Measurements from ENCODE around the gene ACTR5. TPM values are rescaled to one million over a fixed set of nuclear protein-coding genes. Genes with fewer than 3 reads are reported as not detected.
"Not testable (repeated sequence)": the region's sequence is repeated elsewhere in the genome, so short reads cannot be mapped to it uniquely, and the experiment has no call there.

Gene ACTR5
- total and polyA plus RNA-seq, 5 donors: 3.1 to 3.6 (median 3.4) TPM

DNA sequence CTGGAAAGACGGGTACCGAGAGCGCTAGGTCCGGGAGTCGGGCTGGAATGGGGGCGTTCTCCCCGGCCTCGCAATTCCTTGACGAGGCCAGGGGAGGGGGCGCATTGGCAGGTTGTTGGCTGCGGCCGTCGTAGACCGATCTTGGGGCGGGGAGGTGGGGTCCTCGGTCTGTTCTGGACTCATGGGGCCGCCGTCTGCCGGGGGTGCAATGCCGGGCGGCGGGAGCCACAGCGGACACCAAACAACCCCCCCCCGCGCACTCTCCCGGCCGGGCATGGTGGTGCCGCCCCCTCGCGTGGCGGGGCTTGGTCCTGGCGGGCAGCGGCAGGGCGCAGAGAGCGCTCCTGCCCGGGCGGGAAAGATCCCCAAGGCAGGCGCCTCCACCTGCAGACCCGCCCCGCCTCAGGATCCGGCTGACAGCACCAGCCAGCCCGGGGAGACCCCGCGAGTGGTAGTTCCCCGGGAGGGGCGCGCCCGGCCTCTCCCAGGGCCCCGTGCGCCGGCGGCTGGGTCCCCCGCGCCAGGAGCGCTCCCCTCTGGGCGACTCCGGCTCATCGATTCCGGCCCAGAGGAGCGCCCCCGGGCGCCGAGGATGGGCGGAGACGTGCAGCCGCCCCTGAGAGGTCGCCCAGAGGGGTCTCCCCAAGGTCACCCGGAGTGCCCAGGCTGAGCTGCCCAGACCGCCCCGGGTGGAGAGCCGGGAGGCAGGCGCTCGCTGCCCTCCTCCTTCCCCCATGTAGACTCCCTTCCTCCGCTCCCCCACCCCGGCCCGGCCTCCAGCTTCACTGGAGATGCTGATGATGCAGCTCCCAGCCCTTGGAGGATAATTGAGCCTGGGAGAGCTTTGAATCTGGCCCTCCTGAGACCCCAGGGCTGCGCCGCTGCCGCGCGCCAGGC lies 57.9 kb downstream of the ACTR5 start:
- Histone ChIP-seq H3K27ac (ENCODE audit: low read length) (peak overlapping the region; percentile 55), H3K27me3 (ENCODE audit: control insufficient read depth, insufficient read depth) (no peaks in the 10 kb centered on the region), H3K9me3 (ENCODE audit: control insufficient read depth, low read length) (no peaks in the 10 kb centered on the region), H3K4me3 (ENCODE audit: low read length) (peak overlapping the region; percentile 77), H3K4me1 (ENCODE audit: control insufficient read depth, insufficient read depth, low read length) (peaks cover 3% of the 10 kb centered on the region)
- 1% methylated on average over 81 of the region's 81 CpGs for WGBS
- intact Hi-C loops (cut with DNase I): loop anchor here in 1 of 4 donors (10.0 kb wide), 1 partner anchor 69 kb away; no protein-coding TSS in a partner anchor
- peak; percentile 51 to 74 for ATAC-seq
- peak; percentile 29 to 66 (median 53) for DNase-seq

DNA sequence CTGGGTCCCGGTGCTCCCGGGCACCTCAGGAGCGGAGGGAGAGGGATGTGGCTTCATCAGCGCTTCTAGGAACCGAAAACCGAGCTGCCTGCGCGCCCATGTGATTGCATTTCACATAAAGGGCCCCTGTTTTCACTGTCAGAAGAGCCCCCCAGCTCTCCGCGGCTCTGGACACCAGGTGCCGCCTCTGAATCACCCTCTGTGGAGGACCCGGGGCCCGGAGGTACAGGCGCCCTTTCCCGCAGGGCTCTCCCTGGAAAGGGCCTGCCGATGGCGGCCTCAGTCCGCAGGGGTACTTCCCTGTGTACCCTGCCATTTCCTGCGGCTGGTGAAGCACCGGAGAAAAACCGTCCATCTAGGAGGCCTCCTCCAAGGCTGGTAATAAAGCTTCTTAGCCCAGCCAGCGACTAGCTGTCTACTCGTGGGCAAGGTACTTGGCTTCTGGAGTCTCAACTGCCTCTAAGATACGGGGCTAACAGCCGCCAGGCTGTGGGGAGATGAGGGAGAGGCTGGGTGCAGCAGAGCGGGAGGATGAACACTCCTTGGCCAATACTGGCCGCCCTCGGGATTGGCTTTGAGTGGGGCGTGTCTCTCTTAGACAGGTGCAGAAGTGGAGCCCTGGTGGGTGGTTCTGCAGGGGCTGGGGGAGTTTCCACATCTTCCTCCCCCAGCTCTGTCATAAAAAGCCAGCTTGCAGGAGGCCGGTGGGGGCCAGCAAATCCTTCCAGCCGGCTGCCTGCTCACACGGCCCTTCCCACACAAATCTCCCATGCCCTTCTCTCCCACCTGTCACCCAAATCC lies 58.8 kb downstream of the ACTR5 start:
- Histone ChIP-seq H3K4me1 (ENCODE audit: control insufficient read depth, insufficient read depth, low read length) (peaks cover 3% of the 10 kb centered on the region), H3K9me3 (ENCODE audit: control insufficient read depth, low read length) (no peaks in the 10 kb centered on the region), H3K27me3 (ENCODE audit: control insufficient read depth, insufficient read depth) (no peaks in the 10 kb centered on the region), H3K4me3 (ENCODE audit: low read length) (peak overlapping the region; percentile 77), H3K27ac (ENCODE audit: low read length) (no peak overlapping the region)
- intact Hi-C loops (cut with DNase I): loop anchor here in 1 of 4 donors (10.0 kb wide), 1 partner anchor 68 kb away; no protein-coding TSS in a partner anchor
- 14% methylated on average over 32 of the region's 32 CpGs for WGBS
- DNase-seq (peak in 2 of 3 donors; percentile 47 to 49), ATAC-seq (no peak)

DNA sequence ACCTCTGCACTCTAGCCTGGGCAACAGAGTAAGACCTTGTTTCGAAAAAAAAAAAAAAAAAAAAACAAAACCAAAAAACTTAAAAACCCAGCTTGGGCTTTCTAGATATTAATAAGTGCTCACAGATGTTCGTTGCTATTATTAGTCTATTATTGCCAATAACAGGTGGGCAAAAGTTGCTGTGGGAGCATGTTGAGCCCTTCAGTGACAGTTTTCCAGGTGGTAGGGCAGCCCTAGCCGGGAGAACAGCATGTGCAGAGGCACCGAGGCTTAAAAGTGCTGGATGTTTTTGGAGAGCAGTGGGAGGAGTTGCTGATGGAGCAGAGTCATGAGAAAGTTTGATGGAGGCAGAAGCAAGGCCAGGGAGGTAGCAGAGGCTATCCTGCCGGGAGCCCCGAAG lies 61.7 kb downstream of the ACTR5 start:
- ATAC-seq: no peak
- intact Hi-C loops (cut with DNase I): loop anchor here in 2 of 4 donors (10.0 kb wide), 2 partner anchors 65 to 75 kb away; no protein-coding TSS in a partner anchor
- H3K27ac ChIP-seq (ENCODE audit: low read length): no peak overlapping the region
- H3K4me1 ChIP-seq (ENCODE audit: control insufficient read depth, insufficient read depth, low read length): peaks cover 6% of the 10 kb centered on the region
- H3K9me3 ChIP-seq (ENCODE audit: control insufficient read depth, low read length): no peaks in the 10 kb centered on the region
- no peak overlapping the region for H3K4me3 ChIP-seq (ENCODE audit: low read length)
- WGBS: 49% methylated on average over 6 of the region's 6 CpGs
- H3K27me3 ChIP-seq (ENCODE audit: control insufficient read depth, insufficient read depth): no peaks in the 10 kb centered on the region
- DNase-seq: no peak

DNA sequence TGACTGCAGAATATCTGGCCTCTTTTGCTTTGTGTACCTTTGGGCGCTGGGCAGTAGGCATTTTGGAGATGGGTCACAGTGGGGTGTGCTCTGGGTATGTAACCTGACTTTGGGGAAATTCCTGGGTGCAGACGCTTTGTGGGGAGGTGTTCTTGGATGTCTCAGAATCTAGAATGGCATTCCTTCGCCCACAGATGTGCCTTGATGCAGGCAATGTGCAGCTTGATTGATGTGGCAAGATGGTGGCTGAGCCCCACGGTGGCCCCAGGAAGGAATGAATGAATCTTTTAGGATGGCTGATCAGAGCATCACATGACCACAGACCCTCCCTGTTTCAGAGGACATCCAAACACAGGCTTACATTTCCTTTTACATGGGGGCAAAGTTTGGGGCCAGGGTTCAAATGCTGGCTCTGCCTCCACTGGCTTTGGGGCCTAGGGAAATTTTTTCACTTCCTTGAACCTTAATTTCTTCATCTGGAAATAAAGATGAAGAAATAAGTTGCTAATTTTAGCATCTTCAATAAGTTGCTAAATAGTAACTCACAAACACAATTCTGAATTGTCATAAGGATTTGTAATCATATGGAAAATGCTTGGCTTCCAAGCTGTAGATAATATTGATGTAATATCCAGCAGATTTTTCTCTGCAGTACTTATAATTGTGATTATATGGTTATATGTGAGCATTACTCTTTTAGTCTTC lies 62.8 kb downstream of the ACTR5 start:
- Histone ChIP-seq H3K27me3 (ENCODE audit: control insufficient read depth, insufficient read depth) (no peaks in the 10 kb centered on the region), H3K4me3 (ENCODE audit: low read length) (no peak overlapping the region), H3K9me3 (ENCODE audit: control insufficient read depth, low read length) (no peaks in the 10 kb centered on the region), H3K4me1 (ENCODE audit: control insufficient read depth, insufficient read depth, low read length) (peaks cover 6% of the 10 kb centered on the region), H3K27ac (ENCODE audit: low read length) (no peak overlapping the region)
- no peak for DNase-seq
- WGBS: 81% methylated on average over 4 of the region's 4 CpGs
- no peak for ATAC-seq
- intact Hi-C loops (cut with DNase I): loop anchor here in 1 of 4 donors (10.0 kb wide), 1 partner anchor 74 kb away; no protein-coding TSS in a partner anchor

DNA sequence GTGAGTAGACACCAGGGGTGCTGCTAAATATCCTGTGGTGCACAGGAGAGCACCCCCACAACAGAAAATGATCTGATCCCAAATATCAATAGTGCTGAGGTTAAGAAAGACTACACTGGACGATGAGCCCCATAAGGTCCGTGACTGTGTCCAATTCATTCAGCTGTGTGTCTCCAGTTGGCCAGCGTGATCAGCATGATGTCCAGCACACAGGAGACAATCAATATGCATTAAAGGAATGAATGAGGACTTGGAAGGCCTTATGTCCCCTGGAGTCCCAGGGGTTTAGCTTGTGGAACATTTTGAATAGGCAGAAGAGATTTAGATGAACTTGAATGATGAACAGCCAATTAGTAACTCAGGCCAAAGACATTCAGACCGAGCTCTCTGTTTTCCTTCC lies 63.5 kb downstream of the ACTR5 start:
- intact Hi-C loops (cut with DNase I): loop anchor here in 1 of 4 donors (10.0 kb wide), 1 partner anchor 73 kb away; no protein-coding TSS in a partner anchor
- 67% methylated on average over 4 of the region's 4 CpGs for WGBS
- DNase-seq: no peak
- Histone ChIP-seq H3K27ac (ENCODE audit: low read length) (peak overlapping the region; percentile 24), H3K27me3 (ENCODE audit: control insufficient read depth, insufficient read depth) (no peaks in the 10 kb centered on the region), H3K9me3 (ENCODE audit: control insufficient read depth, low read length) (no peaks in the 10 kb centered on the region), H3K4me1 (ENCODE audit: control insufficient read depth, insufficient read depth, low read length) (peaks cover 6% of the 10 kb centered on the region), H3K4me3 (ENCODE audit: low read length) (no peak overlapping the region)
- no peak for ATAC-seq

DNA sequence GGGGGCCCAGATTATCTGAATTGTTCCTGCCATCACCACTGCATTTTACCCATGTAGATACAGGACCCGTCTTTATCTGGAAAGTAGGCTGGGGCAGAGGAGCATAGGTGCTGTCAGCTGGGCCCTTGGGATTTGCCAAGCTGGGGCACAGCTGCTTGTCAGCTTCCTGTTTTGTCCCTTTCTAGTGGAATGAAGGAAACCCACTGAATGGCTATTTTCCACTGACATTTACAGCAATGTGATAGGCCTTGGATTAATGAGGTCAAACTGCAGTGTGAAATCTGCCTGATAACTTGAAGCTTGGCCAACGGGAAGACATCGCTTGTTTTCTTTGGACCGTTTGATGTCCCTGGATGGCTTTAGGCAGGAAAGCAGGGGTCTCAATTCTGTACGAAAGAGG lies 63.9 kb downstream of the ACTR5 start:
- Histone ChIP-seq H3K9me3 (ENCODE audit: control insufficient read depth, low read length) (no peaks in the 10 kb centered on the region), H3K4me1 (ENCODE audit: control insufficient read depth, insufficient read depth, low read length) (peaks cover 6% of the 10 kb centered on the region), H3K27ac (ENCODE audit: low read length) (no peak overlapping the region), H3K4me3 (ENCODE audit: low read length) (no peak overlapping the region), H3K27me3 (ENCODE audit: control insufficient read depth, insufficient read depth) (no peaks in the 10 kb centered on the region)
- intact Hi-C loops (cut with DNase I): loop anchor here in 1 of 4 donors (10.0 kb wide), 1 partner anchor 73 kb away; no protein-coding TSS in a partner anchor
- WGBS: 37% methylated on average over 5 of the region's 5 CpGs
- DNase-seq (no peak), ATAC-seq (peak; percentile 66 to 81)

DNA sequence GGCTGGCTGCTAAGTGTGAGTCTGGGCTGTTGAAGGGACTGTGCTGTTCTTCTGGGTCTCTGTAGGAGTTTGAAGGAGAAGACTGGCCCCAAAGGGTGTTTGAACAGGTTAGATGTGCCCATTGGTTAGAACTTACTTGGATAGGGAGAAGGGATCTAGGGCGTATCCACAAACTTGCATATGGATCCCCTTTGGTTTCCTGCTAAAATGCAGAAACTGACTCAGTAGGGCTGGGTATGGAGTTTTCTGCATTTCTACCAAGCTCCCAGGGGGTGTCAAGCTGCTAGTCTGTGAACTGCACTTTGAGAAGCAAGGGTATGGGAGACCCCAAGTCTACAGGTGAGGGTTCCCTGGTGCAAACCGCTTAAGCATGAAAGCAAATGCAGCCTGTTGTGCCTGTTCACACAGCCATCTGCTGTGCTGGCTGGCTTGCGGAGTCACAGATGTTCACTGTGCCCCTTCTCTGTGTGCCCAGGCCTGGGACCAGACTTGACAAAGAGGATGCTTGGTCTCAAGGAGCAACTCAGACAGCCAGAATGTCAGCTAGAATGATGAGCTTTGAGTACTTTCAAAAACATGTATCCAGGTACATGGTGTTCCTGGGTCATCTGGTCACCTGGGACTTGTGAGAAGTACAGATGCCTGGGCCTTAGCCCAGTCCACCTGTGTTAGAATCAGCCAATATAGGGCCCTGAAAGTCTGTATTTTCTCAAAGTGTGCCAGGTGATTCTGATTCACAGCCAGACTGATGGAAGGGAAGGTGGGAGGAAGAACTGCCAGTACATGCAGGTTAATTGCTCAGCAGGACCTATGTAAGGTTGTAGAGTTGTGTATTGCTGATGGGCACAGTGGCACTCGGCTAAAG lies 64.7 kb downstream of the ACTR5 start:
- Histone ChIP-seq H3K4me1 (ENCODE audit: control insufficient read depth, insufficient read depth, low read length) (peaks cover 6% of the 10 kb centered on the region), H3K9me3 (ENCODE audit: control insufficient read depth, low read length) (no peaks in the 10 kb centered on the region), H3K27me3 (ENCODE audit: control insufficient read depth, insufficient read depth) (no peaks in the 10 kb centered on the region), H3K27ac (ENCODE audit: low read length) (no peak overlapping the region), H3K4me3 (ENCODE audit: low read length) (no peak overlapping the region)
- ATAC-seq (peak; percentile 17 to 43), DNase-seq (no peak)
- 77% methylated on average over 4 of the region's 4 CpGs for WGBS
- intact Hi-C loops (cut with DNase I): loop anchor here in 1 of 4 donors (10.0 kb wide), 1 partner anchor 72 kb away; no protein-coding TSS in a partner anchor

DNA sequence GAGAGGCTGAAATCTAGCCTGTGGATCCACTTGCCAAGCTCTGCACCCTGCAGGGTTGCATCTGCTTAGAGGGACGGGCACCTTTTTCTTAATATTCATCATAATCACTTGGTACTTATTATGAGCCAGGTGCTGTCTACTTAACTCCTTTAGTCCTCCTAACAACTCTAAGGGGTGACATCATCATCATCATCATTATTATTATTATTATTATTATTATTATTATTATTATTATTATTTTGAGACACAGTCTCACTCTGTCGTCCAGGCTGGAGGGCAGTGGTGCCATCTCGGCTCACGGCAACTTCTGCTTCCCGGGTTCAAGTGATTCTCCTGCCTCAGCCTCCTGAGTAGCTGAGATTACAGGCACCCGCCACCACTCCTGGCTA lies 65.3 kb downstream of the ACTR5 start:
- H3K4me1 ChIP-seq (ENCODE audit: control insufficient read depth, insufficient read depth, low read length): not testable (repeated sequence)
- intact Hi-C loops (cut with DNase I): loop anchor here in 1 of 4 donors (10.0 kb wide), 1 partner anchor 71 kb away; no protein-coding TSS in a partner anchor
- 92% methylated on average over 6 of the region's 6 CpGs for WGBS

DNA sequence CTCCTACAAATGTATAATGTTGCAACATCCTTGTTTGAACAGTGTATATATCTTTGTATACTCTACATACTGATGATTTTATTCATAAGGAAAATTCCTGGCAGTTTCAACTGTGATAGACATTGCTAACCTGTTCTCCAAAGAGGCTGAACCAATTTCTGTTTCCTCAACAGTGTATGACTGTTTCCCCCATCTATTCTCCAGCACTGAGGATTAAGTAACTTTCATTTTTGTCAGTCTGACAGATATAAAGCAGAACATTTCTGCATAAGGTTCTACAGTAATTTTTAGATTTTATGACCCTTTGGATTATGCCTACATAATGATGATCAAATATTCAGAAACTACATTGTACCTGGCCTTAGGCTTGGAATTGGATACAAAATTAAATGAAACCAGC lies 67.2 kb downstream of the ACTR5 start:
- ATAC-seq: no peak
- Histone ChIP-seq H3K9me3 (ENCODE audit: control insufficient read depth, low read length) (no peaks in the 10 kb centered on the region), H3K4me3 (ENCODE audit: low read length) (no peak overlapping the region), H3K27ac (ENCODE audit: low read length) (no peak overlapping the region), H3K27me3 (ENCODE audit: control insufficient read depth, insufficient read depth) (no peaks in the 10 kb centered on the region), H3K4me1 (ENCODE audit: control insufficient read depth, insufficient read depth, low read length) (peaks cover 3% of the 10 kb centered on the region)
- intact Hi-C loops (cut with DNase I): loop anchor here in 1 of 4 donors (10.0 kb wide), 1 partner anchor 69 kb away; no protein-coding TSS in a partner anchor
- no peak for DNase-seq

More for the DNA sequence above, 65.3 kb downstream of the ACTR5 start:
- H3K9me3 ChIP-seq (ENCODE audit: control insufficient read depth, low read length); H3K4me3 ChIP-seq (ENCODE audit: low read length); DNase-seq; H3K27me3 ChIP-seq (ENCODE audit: control insufficient read depth, insufficient read depth); H3K27ac ChIP-seq (ENCODE audit: low read length); ATAC-seq: not testable (repeated sequence)

Data from right cardiac atrium (tissue), 5 donors.